ENCODE results near the gene CHSY1.

CHSY1 gene

DNA sequence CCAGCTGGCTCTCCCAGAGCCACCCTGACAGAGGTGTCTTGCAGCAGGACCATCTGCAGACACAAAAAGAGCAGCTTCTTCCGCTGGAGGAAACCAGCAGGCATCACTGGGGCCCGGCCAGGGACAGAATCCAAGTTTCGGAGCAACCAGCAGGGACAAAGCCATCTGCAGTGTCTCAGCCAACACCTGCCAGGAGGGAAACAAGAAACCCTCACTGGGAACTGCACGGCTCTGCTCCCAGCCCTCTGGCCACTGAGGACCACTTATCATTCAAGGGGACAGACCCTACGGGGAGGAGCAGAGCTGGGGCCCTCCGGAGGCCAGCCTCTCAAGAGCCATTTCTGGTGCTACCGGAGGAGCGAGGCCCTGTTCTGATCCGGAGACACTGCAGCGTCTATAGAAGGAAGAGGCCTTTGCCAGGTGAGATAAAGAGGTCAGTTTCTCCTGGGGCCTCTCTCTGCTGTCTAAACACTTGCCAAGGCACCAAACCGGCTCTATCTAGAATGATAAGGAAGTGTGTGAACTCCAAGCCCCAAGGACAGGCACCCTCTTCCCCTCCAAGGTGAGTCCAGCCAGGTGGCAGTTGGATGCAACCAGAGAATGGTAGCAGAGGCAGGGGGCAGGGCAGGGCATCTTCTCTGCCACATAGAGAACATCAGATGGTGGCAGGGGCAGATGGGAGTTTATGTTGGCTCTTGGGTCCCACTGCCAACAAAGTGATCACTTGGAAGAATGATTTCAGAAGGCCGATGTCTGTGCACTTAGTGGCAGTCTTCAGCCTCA, 89.0 kb downstream of the CHSY1 start:
- no peak overlapping the region for H3K27ac ChIP-seq
- TF ChIP-seq, protein P1, sequence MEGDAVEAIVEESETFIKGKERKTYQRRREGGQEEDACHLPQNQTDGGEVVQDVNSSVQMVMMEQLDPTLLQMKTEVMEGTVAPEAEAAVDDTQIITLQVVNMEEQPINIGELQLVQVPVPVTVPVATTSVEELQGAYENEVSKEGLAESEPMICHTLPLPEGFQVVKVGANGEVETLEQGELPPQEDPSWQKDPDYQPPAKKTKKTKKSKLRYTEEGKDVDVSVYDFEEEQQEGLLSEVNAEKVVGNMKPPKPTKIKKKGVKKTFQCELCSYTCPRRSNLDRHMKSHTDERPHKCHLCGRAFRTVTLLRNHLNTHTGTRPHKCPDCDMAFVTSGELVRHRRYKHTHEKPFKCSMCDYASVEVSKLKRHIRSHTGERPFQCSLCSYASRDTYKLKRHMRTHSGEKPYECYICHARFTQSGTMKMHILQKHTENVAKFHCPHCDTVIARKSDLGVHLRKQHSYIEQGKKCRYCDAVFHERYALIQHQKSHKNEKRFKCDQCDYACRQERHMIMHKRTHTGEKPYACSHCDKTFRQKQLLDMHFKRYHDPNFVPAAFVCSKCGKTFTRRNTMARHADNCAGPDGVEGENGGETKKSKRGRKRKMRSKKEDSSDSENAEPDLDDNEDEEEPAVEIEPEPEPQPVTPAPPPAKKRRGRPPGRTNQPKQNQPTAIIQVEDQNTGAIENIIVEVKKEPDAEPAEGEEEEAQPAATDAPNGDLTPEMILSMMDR (conservative IDR thresholded peaks at IDR 0.05) = no peak

DNA sequence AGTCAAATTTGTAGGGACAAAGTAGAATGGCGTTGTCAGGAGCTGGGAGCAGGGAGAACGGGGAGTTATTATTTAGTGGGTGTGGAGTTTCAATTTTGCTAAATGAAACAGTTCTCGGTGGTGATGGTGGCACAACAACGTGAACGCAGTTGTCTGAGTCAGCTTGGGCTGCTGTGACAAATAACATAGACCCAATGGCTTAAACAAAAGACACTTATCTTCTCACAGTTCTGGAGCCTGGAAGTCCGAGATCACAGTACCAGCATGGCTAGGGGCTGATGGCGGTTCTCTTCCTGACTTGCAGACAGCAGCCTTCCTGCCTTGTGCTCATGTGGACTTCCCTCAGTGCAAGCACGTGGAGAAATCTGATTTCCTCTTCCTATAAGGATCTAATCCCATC, 90.2 kb downstream of the CHSY1 start:
- TF ChIP-seq, protein P1 (conservative IDR thresholded peaks at IDR 0.05) = no peak
- no peak overlapping the region for H3K27ac ChIP-seq

DNA sequence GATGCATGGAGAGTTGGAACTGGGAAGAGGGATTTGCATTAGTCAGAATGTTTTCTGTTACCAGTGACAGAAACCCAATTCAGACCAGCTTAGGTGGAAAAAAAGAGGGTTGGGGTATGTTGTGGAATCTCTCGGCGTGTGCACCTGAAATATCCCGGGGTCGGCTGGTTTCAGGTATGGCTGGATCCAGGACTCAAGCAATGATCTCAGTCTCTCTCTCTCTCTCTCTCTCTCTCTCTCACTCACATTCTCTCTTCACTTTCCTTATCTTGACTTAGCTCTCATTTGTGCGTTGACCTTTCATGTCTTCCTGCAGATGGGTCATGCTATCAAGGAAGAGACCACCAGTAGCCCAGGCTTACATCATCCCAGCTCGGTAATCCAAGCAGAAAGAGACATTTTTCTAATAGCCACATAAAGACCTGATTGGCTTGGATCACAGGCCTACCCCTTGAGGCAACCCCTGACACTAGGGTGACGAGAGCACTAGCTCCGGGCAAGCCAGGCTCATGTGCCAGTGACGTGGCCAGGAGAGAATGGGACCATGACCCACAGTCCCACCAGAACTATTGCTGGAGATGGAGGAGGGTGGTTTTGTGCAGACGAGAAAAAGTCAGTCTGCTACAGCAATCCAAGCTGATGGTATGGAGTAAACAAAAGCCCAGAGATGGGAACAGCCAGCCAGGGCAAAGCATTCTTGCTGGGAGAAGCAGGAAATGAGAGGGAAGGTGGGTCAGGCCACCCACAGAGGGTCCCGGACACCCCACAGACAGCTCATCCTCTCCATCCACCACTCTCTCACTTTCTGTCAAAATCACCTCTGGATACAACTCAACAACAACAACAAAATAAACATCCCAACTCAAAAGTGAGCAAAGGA, 91.7 kb downstream of the CHSY1 start:
- TF ChIP-seq, protein P1 (conservative IDR thresholded peaks at IDR 0.05) = no peak

DNA sequence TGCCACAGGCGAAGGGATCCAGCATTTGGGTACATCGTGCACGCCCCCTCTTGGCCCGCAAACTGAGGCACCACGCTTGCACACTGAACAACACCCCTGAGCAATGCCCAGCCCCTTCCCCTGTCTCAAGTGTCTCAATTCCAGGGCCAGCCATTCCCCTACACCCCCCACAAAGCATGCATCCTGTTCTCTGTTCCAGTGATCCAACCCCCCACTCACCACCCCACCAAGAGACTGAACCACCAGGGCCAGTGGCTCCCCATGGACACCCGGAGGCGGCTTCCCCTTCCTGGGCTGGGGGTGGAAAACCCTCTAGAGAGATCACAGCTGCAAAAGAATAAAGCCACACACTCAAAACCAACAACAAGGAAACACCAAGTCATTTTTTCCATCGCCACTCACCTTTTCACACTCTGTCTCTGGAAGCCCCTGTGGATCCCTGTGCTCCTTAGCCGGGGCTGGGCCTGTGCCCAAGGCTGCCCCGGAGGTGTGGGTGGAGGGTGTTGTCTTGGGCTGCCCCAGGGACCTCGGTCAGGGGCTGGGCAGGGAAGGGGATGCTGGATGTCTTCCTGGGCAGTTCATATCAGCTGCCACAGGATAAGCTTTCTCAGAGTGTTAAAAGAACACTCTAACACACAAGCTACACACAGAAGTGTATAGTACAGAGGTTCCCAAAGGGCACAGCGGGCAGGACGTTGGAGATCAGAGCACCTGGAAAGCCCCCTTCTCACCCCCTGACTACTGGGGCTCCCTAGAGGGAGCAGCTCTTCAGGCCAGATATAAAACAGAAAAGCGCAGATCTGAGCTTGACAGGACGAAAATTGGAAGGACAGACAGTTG, 92.5 kb downstream of the CHSY1 start:
- no peak overlapping the region for H3K27ac ChIP-seq
- TF ChIP-seq, protein P1 (conservative IDR thresholded peaks at IDR 0.05) = no peak

More for the DNA sequence above, 91.7 kb downstream of the CHSY1 start:
- no peak overlapping the region for H3K27ac ChIP-seq

DNA sequence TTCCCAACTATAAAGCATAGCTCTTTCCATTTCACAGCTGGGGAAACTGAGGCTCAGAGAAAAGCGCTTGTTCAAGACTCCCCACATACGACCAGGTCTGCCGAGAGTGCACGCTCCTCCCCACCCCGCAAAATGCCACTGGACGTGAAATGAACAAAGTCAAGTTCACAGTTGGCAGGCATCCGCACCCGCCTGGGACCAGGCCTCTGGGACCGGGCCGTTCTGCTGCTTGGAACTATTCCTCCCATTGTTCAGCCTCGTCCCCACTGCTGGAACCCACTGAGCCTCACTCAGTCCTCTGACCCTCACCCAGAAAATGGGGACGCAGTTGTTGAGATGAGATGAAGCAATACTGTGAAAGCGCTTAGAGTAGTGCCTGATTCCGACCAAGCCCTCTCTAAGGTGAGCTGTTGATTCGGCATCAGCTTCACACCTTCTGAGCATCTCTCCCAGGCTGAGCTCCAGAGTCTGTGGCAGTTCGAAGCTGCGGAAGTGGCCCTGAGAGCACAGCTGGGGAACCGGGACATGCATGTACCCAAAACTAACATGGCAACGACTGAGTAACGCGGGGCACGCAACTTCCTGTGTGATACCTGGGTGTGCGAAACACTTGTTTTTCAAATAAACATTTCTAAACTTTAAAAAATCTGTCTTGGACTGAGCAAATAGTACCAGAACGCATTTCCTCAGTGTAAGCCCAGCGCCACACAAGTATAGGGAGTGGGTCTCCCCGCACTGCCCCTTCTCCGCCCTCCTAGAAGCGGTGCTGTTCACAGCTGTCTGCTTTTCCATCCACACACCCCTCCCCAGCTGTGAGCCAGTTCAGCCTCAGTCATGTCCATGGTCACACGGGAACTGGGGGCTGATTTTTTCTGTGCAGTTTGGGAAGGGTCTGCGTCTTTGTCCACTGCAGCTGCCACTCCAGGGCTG, 93.4 kb downstream of the CHSY1 start:
- no peak overlapping the region for H3K27ac ChIP-seq
- TF ChIP-seq, protein P1 (conservative IDR thresholded peaks at IDR 0.05) = no peak

DNA sequence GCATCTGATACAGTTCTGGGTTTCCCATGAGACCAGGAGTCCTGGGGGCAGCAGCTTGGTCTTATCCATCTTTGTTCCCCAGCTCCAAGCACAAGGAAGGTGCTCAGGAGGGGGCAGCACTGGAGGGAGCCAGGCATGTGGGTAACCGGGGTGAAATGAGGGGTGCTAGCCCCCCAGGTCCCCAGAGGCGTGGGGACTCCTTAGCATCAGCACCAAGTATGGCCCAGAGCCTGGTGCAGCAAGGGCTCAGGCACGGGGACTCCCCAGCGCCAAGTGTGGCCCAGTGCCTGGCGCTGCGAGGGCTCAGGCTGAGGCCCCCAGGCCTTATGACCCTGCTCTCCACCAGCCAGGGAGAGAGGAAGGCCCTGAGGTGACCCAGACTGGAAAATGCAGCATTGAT, 94.1 kb downstream of the CHSY1 start:
- no peak overlapping the region for H3K27ac ChIP-seq
- TF ChIP-seq, protein P1 (conservative IDR thresholded peaks at IDR 0.05) = no peak
